ENCODE measurements around the gene WDR27.

- TF ChIP-seq POLR2A (IDR thresholded peaks at IDR 0.05; ENCODE audit: low read length) (no peak), GATA1 (IDR thresholded peaks at IDR 0.05; ENCODE audit: low read depth, low read length) (no peak)
Observed at GRCh38 chr6:169685860-169686259, 16.0 kb downstream of the WDR27 start.

Data from erythroblast (primary cell).